Measurements from ENCODE around the gene TPPP2.

The TPPP2 gene

GRCh38 chr14:21029917-21030316, at the start of gene TPPP2:
Gene TPPP2, plus strand, starts transcription at chr14:21030217. Its CDS starts 365 bp downstream, at chr14:21030582.
- TF ChIP-seq BACH2 (CRISPR knock-in tag; IDR thresholded peaks at IDR 0.05; ENCODE audit: borderline replicate concordance) = no peak
- no peak for TF ChIP-seq CSDC2 (CRISPR knock-in tag; IDR thresholded peaks at IDR 0.05)
- TF ChIP-seq ZFP3 (CRISPR knock-in tag; IDR thresholded peaks at IDR 0.05) = no peak
- TF ChIP-seq ISL1 (CRISPR knock-in tag; IDR thresholded peaks at IDR 0.05) = no peak
- TF ChIP-seq POU6F1 (CRISPR knock-in tag; IDR thresholded peaks at IDR 0.05; ENCODE audit: borderline replicate concordance, low read depth) = no peak
- TF ChIP-seq TOX (CRISPR knock-in tag; IDR thresholded peaks at IDR 0.05; ENCODE audit: borderline replicate concordance) = no peak
- TF ChIP-seq ZC3H10 (CRISPR knock-in tag; IDR thresholded peaks at IDR 0.05) = no peak
- no peak for TF ChIP-seq GLIS3 (CRISPR knock-in tag; IDR thresholded peaks at IDR 0.05)
- TF ChIP-seq SNAI2 (CRISPR knock-in tag; IDR thresholded peaks at IDR 0.05) = no peak
- no peak for TF ChIP-seq ZFP30 (CRISPR knock-in tag; IDR thresholded peaks at IDR 0.05)
- no peak for TF ChIP-seq OSR1 (CRISPR knock-in tag; IDR thresholded peaks at IDR 0.05)
- TF ChIP-seq ZNF8 (CRISPR knock-in tag; IDR thresholded peaks at IDR 0.05) = no peak
- no peak for TF ChIP-seq RARB (CRISPR knock-in tag; IDR thresholded peaks at IDR 0.05)
- no peak for TF ChIP-seq ZNF70 (CRISPR knock-in tag; IDR thresholded peaks at IDR 0.05)
- no peak for TF ChIP-seq CREB5 (CRISPR knock-in tag; IDR thresholded peaks at IDR 0.05; ENCODE audit: low read depth)
- TF ChIP-seq ZNF565 (CRISPR knock-in tag; conservative IDR thresholded peaks at IDR 0.05; ENCODE audit: low read depth) = no peak
- TF ChIP-seq ESRRG (CRISPR knock-in tag; IDR thresholded peaks at IDR 0.05) = no peak
- no peak for TF ChIP-seq TSHZ2 (CRISPR knock-in tag; IDR thresholded peaks at IDR 0.05)
- ATAC-seq = no peak

GRCh38 chr14:20980906-20981305, 49.1 kb upstream of the TPPP2 start:
- TF ChIP-seq POU6F1 (CRISPR knock-in tag; IDR thresholded peaks at IDR 0.05; ENCODE audit: borderline replicate concordance, low read depth) (no peak), ESRRG (CRISPR knock-in tag; IDR thresholded peaks at IDR 0.05) (no peak), SNAI2 (CRISPR knock-in tag; IDR thresholded peaks at IDR 0.05) (no peak), PATZ1 (CRISPR knock-in tag; IDR thresholded peaks at IDR 0.05; ENCODE audit: borderline replicate concordance) (no peak), ISL1 (CRISPR knock-in tag; IDR thresholded peaks at IDR 0.05) (no peak), CREB5 (CRISPR knock-in tag; IDR thresholded peaks at IDR 0.05; ENCODE audit: low read depth) (no peak), ZC3H10 (CRISPR knock-in tag; IDR thresholded peaks at IDR 0.05) (no peak), PPARA (CRISPR knock-in tag; IDR thresholded peaks at IDR 0.05; ENCODE audit: borderline replicate concordance) (no peak), ZFP3 (CRISPR knock-in tag; IDR thresholded peaks at IDR 0.05) (no peak), ZFP30 (CRISPR knock-in tag; IDR thresholded peaks at IDR 0.05) (no peak), ZNF565 (CRISPR knock-in tag; conservative IDR thresholded peaks at IDR 0.05; ENCODE audit: low read depth) (no peak), ARNTL (CRISPR knock-in tag; IDR thresholded peaks at IDR 0.05; ENCODE audit: borderline replicate concordance, low read depth) (no peak), TCF4 (CRISPR knock-in tag; IDR thresholded peaks at IDR 0.05; ENCODE audit: borderline replicate concordance) (no peak), ZNF8 (CRISPR knock-in tag; IDR thresholded peaks at IDR 0.05) (no peak), ZNF70 (CRISPR knock-in tag; IDR thresholded peaks at IDR 0.05) (no peak), CSRNP3 (CRISPR knock-in tag; IDR thresholded peaks at IDR 0.05) (no peak)
- no peak for ATAC-seq

Data from SK-N-SH treated with all-trans-retinoic acid at 6 μM for 48 hours (cell line).